ENCODE data around the gene NAT14. TPM values are rescaled to one million over a fixed set of nuclear protein-coding genes. Genes with fewer than 3 reads are reported as not detected.

NAT14 gene
- total RNA-seq, 1 experiment from 2014 or later: 55.3 TPM

GRCh38 chr19:55467236-55468053 is 17.5 kb upstream of the NAT14 start:
- peaks cover 24% of the 10 kb centered on the region for H3K79me2 ChIP-seq (ENCODE audit: insufficient read depth, low read length)
- H3K9me2 ChIP-seq (ENCODE audit: insufficient read depth): no peaks in the 10 kb centered on the region
- no peak for DNase-seq (ENCODE audit: low read depth, low spot score)
- intact Hi-C loops (cut with micrococcal nuclease): no loop called here
- H3K4me3 ChIP-seq (replicated peaks in 1 of 2; ENCODE audit: low read depth in 1 of 2, low read length in 2 of 2): no peak overlapping the region
- no peaks in the 10 kb centered on the region for H3K9me3 ChIP-seq (ENCODE audit: control insufficient read depth in 1 of 2, insufficient read depth in 1 of 2, low read depth in 1 of 2, low read length in 2 of 2)
- H3K4me2 ChIP-seq (ENCODE audit: low read length): peak overlapping the region; percentile 67
- ChIA-PET CTCF (interaction anchor here (0.6 to 2.3 kb wide), 13 partner anchors 9 to 321 kb away, joined by 3 to 17 read pairs (median 4); partner anchors contain the start of genes DNAAF3, FIZ1, ZNF628 and ZNF784), RAD21 (ENCODE audit: low non-redundant PET in 1 of 2, low total read pairs in 2 of 2, uncharacterized antibody in 2 of 2, unreplicated experiment in 2 of 2) (interaction anchor here (0.8 to 1.1 kb wide), 2 partner anchors 36 kb away, joined by 3 read pairs; no protein-coding TSS in a partner anchor), POLR2A (interaction anchor here (1.1 to 1.6 kb wide), 5 partner anchors 9 to 157 kb away, joined by 3 to 4 read pairs (median 3); partner anchors contain the start of genes ZNF628 and ZNF784)
- no peaks in the 10 kb centered on the region for H3K27me3 ChIP-seq (ENCODE audit: insufficient read depth, low read length)
- peak; percentile 75 for ATAC-seq
- H4K20me1 ChIP-seq (ENCODE audit: insufficient read depth): no peaks in the 10 kb centered on the region
- H3K9ac ChIP-seq (ENCODE audit: low read length): peak overlapping the region; percentile 42
- peak in 2 of 3 experiments; percentile 98 to 99; a peak in 5 of 6 replicates for TF ChIP-seq CTCF (IDR thresholded peaks at IDR 0.05 in 2 of 3, conservative IDR thresholded peaks at IDR 0.05 in 1 of 3; ENCODE audit: borderline replicate concordance in 1 of 3, insufficient read depth in 1 of 3, low read depth in 2 of 3, low read length in 2 of 3)
- peak; percentile 67 for TF ChIP-seq POLR2A (IDR thresholded peaks at IDR 0.05; ENCODE audit: borderline replicate concordance, extremely low read depth, insufficient read depth, insufficient read length)
- TF ChIP-seq MAX (IDR thresholded peaks at IDR 0.05): peak; percentile 39; the same call in 1 of the 2 replicates
- peak; percentile 44 for TF ChIP-seq YY1 (IDR thresholded peaks at IDR 0.05; ENCODE audit: extremely low read depth, insufficient replicate concordance, low read depth, low read length)
- peak; percentile 26; the same call in 1 of the 2 replicates for TF ChIP-seq EGR1 (IDR thresholded peaks at IDR 0.05; ENCODE audit: low read depth)
- peak; percentile 46 for TF ChIP-seq JUND (IDR thresholded peaks at IDR 0.05)
- peak; percentile 64; the same call in 1 of the 2 replicates for TF ChIP-seq SIN3A (IDR thresholded peaks at IDR 0.05; ENCODE audit: low read depth)
- TF ChIP-seq TCF7L2 (IDR thresholded peaks at IDR 0.05; ENCODE audit: borderline replicate concordance, extremely low read depth, insufficient read depth, insufficient read length): no peak
- TF ChIP-seq POLR2AphosphoS5 (IDR thresholded peaks at IDR 0.05; ENCODE audit: low read depth, low read length): peak; percentile 65
- no peak for TF ChIP-seq CEBPB (IDR thresholded peaks at IDR 0.05; ENCODE audit: low read depth)
- peaks cover 13 to 37% of the 10 kb centered on the region in 2 experiments; a peak in 3 of 4 replicates for H3K4me1 ChIP-seq (ENCODE audit: control insufficient read depth in 1 of 2, insufficient read depth in 2 of 2, low read length in 2 of 2)
- BruUV-seq (replicated peaks): no TSS peak
- H3K36me3 ChIP-seq (ENCODE audit: control insufficient read depth in 1 of 2, insufficient read depth in 2 of 2, low read length in 2 of 2): peaks cover 0 to 11% of the 10 kb centered on the region in 2 experiments; a peak in 2 of 4 replicates
- H2AFZ ChIP-seq (ENCODE audit: low read depth, low read length, poor library complexity, severe bottlenecking): no peak overlapping the region
- no peak overlapping the region for H3K27ac ChIP-seq (ENCODE audit: low read depth, low read length)
